Measurements from ENCODE around the gene RNF31. TPM values are rescaled to one million over a fixed set of nuclear protein-coding genes. Genes with fewer than 3 reads are reported as not detected.

RNF31 gene
- polyA plus RNA-seq, 3 donors: 41.5 to 46.9 (median 43.4) TPM

DNA sequence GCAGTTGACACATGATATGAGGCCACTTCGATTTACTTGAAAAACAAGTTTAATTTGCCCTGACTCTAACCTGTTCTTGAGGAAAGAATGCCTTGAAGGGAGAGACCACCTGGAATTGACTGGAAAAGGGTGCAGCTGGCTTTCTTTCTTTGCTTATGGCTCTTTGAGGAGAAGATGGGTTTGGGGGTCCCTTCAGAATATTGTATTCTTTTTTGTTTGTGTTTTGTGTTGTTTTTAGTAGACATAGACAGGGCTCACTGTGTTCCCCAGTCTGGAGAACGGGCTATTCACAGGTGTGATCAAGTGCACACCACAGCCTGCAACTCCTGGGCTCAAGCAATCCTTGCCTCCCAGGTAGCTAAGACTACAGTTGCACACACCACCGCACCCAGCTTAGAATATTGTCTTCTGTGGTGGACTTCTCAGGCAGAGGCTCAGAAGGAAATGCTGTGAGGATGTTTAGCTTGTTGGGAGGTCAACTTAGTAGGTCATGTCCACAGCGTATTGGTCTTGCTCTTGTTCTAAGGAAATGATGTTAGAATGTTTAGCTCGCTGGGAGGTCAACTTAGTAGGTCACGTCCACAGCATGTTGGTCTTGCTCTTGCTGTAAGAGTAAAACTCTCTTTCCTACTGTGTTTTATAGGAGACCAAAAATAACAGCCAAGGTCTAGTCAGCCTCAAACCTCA, 31.0 kb upstream of the RNF31 start:
- no peak for DNase-seq (ENCODE audit: low read depth in 3 of 3, low spot score in 2 of 3)

DNA sequence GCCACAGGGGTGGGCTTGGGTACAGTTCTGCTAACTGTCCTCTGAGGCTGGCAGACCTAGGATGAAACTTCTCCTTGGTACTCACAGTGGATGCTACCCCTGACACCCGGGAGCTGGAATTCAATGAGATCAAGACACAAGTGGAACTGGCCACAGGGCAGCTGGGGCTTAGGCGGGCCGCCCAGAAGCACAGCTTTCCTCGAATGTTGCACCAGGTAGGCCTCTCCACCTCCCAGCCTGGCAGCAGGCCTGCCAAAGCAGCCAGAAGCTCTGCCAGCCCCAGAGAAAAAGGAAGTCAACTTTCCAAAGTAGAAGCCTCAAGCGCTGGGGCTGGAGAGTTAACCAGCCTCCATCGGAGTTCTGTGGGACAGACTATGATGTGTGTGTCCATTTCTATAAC, 30.1 kb upstream of the RNF31 start:
- DNase-seq (ENCODE audit: low read depth in 3 of 3, low spot score in 2 of 3): no peak

DNA sequence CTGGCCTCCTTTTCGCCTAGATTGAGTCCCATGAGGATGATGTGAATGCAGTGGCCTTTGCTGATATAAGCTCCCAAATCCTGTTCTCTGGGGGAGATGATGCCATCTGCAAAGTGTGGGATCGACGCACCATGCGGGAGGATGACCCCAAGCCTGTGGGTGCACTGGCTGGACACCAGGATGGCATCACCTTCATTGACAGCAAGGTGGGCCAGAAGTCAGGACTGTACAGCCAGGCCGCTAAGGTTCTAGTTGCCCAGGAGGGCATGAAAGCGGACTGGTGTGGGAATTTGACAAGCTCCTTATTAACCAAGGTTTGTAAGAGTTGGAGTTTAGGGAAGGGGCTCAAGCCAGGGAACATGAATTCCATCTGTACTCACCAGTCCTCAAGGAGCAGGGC, 27.6 kb upstream of the RNF31 start:
- DNase-seq (ENCODE audit: low read depth in 3 of 3, low spot score in 2 of 3): no peak

DNA sequence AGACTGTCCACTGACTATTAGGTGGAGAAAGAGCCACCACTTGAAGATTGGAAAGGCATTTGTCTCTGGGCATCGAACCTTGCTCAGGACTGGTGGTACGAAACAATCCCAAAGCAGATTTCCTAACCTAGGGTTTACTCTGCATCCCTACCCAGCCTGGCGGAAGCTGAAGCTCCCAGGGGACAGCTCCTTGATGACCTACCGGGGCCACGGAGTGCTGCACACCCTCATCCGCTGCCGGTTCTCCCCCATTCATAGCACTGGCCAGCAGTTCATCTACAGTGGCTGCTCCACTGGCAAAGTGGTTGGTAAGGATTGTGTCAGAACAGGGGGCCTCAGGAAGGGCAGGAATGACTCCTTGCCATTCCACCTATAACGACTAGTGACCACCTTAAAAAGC, 26.1 kb upstream of the RNF31 start:
- DNase-seq (ENCODE audit: low read depth in 3 of 3, low spot score in 2 of 3): no peak

DNA sequence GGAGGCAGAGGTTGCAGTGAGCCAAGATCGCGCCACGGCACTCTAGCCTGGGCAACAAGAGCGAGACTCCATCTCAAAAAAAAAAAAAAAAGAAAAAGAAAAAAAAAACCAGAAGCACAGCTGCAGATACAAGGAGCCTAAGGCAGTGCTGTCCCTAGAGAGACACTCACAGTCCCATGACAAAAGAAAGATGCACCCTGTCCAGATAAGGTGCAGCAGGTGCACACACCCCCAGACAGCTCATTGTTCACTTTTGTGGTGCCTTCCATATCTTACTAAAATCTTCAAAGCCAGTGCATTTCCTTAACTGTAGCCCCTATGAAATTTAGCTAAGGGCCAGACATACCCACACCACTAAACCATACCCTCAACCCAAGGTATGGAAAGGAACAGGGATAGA, 24.9 kb upstream of the RNF31 start:
- DNase-seq (ENCODE audit: low read depth in 3 of 3, low spot score in 2 of 3): no peak

DNA sequence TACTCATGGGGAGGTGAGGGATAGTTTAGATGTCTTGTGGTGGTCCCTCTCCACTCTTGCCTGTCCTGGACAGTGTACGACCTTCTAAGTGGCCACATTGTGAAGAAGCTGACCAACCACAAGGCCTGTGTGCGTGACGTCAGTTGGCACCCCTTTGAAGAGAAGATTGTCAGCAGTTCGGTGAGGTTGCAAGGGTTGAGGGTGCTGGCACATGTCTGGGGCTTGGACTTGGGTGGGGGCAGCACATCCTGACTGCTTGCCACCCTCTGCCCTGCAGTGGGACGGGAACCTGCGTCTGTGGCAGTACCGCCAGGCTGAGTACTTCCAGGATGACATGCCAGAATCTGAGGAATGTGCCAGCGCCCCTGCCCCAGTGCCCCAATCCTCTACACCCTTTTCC, 24.4 kb upstream of the RNF31 start:
- DNase-seq (ENCODE audit: low read depth in 3 of 3, low spot score in 2 of 3): no peak

DNA sequence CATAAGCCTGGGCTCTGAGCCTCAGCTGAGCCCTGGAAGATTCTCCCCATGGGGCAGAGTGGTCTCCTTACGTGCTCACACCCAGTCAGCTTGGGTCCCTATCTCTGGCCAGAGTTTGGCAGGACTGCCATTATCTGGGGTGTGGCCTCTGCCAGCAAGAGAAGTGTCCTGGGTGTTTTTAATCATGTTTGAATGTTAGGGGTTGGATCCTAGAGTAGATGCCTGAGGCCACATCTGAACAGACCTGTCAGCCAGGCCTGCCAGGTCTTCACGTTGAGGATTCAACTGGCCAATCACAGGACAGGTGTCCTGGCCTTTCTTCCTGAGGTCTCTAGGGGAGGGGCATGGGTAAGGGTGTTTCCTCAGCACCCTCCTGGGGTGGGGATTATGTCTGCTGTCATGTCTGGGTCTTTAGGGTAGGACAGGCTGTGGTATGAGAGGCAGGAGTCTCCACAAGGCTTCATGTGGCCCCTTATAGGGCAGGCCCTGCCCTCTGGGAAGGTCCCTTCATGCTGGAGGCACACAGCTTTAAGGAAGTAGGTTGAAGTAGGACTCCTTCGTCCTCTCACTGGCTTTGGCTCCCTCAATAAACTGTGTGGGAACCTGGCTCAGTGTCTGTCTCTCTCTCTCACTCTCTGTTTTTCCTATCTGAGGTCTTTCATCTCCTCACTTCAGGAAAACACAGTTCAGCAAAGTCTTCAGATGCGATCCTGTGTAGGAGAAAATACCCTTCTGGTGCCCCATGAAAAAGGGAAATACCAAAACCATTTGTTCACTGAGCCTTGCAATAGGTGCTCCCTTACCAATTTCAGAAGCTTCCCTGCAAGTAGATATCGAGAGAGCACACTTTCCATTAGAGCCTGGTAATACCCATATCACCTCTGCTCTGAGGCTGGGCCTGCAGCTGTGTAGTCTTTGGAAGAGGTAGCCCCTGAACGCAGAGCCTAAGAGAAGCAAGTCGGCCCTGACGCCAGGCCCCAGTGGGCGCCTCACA, 23.6 kb upstream of the RNF31 start:
- no peak for DNase-seq (ENCODE audit: low read depth in 3 of 3, low spot score in 2 of 3)

DNA sequence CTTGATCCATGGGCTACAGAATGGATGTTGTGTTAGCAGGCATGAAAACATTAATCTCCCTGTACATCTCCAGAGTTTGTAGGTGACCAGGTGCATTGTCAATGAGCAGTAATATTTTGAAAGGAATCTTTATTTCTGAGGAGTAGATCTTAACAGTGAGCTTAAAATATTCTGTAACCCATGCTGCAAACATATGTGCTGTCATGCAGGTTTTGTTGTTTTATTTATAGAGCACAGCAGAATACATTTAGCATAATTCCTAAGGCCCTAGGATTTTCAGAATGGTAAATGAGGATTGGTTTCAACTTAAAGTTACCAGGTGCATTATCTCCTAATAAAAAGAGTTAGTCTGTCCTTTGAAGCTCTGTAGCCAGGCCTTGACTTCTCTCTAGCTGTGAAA, 20.4 kb upstream of the RNF31 start:
- DNase-seq (ENCODE audit: low read depth in 3 of 3, low spot score in 2 of 3): no peak

DNA sequence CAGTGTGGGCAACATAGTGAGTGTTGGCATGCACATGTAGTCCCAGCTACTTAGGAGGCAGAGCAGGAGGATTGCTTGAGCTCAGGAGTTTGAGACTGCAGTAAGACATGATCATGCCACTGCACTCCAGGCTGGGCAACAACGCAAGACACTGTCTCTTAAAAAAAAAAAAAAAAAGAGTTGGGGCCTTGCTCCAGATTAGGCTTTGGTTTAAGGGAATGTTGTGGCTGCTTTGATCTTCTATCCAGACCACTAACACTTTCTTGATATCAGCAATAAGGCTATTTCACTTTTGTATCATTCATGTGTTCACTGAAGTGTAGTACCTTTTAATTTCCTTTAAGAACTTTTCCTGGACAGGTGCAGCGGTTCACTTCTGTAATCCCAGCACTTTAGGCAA, 19.6 kb upstream of the RNF31 start:
- DNase-seq (ENCODE audit: low read depth in 3 of 3, low spot score in 2 of 3): no peak

DNA sequence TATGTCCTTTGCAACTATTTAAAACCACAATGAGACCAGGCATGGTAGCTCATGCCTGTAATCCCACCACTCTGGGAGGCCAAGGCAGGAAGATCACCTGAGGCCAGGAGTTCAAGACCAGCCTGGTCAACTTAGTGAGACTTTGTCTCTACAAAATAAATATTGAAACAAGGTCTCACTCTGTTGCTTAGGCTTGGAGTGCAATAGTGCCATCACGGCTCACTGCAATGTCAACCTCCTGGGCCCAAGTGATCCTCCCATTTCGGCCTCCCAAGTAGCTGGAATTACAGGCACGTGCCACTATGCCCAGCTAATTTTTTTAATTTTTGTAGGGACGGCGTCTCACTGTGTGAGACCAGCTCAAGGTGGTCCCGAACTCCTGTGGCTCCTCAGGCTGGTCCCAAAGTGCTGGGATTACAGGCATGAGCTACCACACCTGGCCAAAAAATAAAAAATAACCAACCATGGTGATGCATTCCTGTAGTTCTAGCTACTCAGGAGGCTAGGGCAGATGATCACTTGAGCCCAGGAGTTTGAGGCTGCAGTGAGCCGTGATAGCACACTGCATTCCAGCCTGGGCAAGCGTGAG, 17.8 kb upstream of the RNF31 start:
- DNase-seq (ENCODE audit: low read depth in 3 of 3, low spot score in 2 of 3): no peak

DNA sequence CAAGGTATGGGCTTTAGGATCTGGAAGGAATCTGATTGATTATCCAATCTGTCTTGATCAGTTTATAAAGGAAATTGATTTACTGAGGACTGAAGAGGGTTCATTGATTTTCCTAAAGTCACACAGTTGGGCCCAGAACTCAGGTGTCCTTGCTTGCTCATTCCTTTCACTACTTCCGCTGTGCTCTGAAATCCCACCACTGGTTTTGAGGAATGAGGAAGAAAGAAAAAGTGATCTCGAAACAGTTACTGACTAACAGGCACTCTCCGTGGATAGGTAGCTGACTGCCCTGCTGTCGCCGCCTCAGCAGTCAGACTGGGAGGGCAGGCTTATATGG, 16.9 kb upstream of the RNF31 start, which contains the start of gene FITM1:
FITM1 (plus strand) TSS at position 280 of the 337 bp plus-strand sequence. CDS start 905 bp downstream, outside the sequence.
- no peak for DNase-seq (ENCODE audit: low read depth in 3 of 3, low spot score in 2 of 3)

DNA sequence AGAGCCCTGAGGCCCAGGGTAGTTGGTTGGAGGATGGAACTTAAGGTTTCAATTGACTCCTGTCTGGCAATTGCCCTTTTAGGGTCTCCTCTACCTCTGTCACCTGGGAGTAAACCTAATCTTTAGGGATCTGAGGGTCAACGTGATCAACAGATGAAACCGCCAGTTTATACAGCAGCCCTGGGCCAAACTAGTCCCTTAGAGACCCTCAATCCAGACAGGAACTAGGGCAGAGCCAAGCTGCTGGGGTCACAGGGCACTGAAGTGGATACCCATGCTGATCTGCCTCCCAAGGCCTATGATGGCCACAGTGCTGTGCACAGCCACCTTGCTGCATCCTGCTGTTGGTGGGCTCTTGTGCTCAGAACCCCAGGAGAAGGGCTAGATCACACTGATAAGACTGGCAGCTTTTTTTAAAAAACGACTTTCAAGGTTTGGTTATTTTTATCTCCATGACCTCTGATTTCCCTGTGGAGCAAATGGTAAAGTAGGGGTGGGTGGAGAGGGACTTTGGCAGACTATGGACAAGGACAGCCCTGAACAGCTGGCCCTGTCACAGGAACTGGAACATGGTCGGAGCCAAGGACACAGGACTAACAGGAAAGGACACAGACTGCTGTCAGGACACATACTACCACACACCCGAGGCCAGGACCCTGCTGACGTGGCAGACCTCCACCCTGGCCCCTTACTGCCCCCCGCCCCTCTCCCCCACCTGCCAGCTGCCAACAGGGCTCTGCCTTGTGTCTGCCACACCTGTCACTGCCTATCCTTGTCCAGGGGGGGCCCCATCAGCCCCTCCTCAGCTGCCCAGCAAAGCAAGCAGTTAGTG, 16.4 kb upstream of the RNF31 start:
- DNase-seq (ENCODE audit: low read depth in 3 of 3, low spot score in 2 of 3): no peak

DNA sequence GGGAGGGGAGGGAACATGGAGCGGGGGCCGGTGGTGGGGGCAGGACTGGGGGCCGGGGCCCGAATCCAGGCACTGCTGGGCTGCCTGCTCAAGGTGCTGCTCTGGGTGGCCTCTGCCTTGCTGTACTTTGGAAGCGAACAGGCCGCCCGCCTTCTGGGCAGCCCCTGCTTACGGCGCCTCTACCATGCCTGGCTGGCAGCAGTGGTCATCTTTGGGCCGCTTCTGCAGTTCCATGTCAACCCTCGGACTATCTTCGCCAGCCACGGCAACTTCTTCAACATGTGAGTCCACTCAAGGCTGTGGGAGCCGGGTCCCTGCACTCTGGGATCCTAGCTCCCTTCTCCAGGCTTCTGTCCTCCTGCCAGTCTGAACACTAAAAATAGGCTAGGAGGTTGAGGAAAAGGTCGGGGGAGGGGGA, 15.7 kb upstream of the RNF31 start:
- DNase-seq (ENCODE audit: low read depth in 3 of 3, low spot score in 2 of 3): no peak

DNA sequence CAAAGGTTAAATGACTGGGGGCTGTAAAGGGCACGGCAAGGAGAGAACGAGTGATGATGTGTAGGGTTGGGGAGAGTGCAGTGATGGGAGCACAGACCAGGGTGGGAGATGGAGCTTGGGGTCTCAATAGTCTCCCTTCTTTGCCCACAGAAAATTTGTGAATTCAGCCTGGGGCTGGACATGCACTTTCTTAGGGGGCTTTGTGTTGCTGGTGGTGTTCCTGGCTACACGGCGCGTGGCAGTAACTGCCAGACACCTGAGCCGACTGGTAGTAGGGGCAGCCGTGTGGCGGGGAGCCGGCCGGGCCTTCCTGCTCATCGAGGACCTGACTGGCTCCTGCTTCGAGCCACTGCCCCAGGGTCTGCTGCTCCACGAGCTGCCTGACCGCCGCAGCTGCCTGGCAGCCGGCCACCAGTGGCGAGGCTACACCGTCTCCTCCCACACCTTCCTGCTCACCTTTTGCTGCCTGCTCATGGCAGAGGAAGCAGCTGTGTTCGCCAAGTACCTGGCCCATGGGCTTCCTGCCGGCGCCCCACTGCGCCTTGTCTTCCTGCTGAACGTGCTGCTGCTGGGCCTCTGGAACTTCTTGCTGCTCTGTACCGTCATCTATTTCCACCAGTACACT, 15.1 kb upstream of the RNF31 start:
- DNase-seq (ENCODE audit: low read depth in 3 of 3, low spot score in 2 of 3): no peak

DNA sequence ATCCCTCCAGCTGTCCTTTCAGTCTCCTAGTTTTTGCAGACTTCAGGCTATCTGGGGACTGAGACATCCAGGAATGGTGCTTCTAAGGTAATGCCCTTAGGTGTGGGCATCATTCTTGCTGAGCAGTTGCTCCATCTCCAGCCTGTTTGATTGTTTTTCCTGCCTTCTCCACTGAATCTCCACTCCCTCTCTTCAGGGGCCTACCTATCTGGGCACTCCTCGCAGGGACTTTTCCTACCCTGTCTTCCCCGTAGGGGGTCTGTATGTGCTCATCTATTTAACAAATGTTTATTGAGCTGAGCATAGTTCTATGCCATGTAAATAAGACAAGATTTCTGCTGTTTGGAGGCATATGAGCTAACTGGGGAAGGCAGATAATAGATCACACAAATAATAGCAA, 14.3 kb upstream of the RNF31 start:
- DNase-seq (ENCODE audit: low read depth in 3 of 3, low spot score in 2 of 3): no peak

DNA sequence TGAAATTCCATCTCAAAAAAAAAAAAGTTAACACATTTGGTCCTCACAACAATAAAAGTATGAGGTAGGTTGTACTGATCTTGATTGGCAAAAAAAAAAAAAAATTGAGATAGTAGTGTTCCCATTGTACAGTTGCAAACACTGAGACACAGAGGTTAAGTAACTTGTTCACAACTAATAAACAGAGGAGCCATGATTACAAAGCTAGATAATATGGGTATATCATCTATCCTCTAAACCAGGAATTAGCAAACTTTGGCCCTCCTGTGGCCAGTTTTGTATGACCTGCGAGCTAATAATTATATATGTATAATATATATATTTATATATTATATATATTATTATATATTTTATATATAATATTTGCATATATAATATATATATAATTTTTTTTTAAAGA, 13.6 kb upstream of the RNF31 start:
- DNase-seq (ENCODE audit: low read depth in 3 of 3, low spot score in 2 of 3): no peak

DNA sequence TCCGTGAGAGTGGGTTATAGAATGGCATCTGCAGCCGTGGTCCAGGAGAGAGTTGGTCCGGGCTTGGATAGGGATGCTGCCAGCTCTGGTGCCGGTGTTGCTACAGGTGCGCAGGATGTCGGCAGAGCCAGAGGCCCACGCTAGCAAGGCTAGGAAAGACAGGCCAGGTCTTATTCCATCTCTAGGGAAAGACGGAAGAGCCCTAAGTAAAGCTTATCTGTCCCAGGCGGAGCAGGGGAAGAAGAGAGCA, 11.8 kb upstream of the RNF31 start:
- DNase-seq (ENCODE audit: low read depth in 3 of 3, low spot score in 2 of 3): no peak

DNA sequence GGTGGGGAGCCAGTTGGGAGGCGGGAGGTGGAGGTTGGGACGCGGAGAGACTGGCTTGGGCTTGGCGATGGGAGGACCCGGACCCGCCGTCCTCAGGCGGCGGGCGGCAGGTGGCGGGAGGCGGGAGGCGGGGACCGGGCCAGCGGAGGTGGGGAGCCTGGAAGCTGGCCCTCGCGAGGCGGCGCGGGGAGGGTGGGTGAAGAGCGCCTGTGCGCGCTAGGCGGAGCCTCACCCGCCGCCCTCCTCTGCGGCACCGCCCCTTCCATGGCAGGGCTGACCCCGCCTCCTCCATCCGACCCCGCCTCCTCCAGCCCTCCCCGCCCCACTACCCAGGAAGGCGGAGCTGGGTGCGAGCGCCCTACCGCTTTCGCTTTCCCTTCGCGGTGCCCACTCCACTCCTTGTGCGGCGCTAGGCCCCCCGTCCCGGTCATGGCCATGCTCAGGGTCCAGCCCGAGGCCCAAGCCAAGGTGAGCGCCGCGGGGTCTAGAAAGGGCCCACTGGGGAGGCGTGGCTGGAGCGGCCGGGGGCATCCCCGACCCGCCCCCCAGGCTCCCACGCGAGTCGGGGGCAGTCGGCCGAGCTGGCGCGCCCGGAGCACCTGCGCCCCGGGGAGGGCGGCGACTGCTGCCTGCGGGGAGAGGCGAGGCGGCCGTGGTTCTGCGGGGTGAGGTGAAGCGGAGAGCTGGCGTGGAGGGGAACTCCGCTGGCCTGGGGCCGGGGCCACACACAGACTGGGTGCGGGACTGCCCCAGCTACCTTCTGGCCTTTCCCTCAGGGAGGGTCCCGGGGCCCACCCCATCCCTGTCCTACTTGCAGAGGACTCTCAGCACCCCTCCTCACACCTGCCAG, 11.2 kb upstream of the RNF31 start, which contains the start of gene PSME1:
PSME1 (plus strand) TSS at position 361 of the 850 bp plus-strand sequence; CDS start at position 430, 69 bp downstream.
- peak in 2 of 3 donors; percentile 66 to 80 for DNase-seq (ENCODE audit: low read depth in 3 of 3, low spot score in 2 of 3)

DNA sequence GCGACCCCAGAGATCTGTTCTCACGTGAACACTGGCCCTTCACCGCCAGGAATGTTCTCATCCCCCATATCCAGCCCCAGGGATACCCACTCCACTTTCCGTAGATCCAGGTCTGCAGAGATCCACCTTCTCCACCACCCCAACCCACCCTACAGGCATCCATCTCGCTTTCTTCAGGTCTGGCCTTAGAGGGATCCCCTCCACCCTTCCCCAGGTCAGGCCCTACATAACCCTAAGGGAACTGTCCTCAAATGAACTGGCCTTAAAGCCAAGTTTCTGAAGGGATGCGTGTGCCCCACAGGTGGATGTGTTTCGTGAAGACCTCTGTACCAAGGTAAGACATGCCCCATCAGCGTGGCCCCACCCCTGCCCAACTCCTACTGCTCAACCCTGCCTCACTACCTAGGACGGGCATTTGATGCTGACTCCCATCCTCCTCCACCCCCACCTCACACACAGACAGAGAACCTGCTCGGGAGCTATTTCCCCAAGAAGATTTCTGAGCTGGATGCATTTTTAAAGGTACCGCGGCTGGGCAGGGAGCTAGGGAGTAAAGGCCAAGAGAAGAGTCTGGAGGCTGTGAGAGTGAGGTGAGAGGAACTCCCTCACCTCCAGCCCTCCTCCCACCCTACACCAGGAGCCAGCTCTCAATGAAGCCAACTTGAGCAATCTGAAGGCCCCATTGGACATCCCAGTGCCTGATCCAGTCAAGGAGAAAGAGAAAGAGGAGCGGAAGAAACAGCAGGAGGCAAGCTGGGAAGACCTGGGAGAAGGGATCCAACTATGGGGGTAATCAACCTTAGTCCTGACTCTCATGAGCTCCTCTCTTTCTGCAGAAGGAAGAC, 10.4 kb upstream of the RNF31 start:
- DNase-seq (ENCODE audit: low read depth in 3 of 3, low spot score in 2 of 3): no peak

All from right renal cortex interstitium (tissue), 3 donors.